ENCODE results near the gene LPIN2.

Gene LPIN2

GRCh38 chr18:3014503-3015203 lies 1.7 kb upstream of the LPIN2 start:
- Mint-ChIP-seq H3K4me1 (peaks cover 75% of the 10 kb centered on the region), H3K9me3 (peaks cover 4% of the 10 kb centered on the region), H3K27ac (peak overlapping the region; percentile 60), H3K36me3 (ENCODE audit: low read depth) (peaks cover 19% of the 10 kb centered on the region), H3K27me3 (ENCODE audit: low read depth, poor library complexity) (peaks cover 6% of the 10 kb centered on the region), H3K4me3 (peak overlapping the region; percentile 3)
- TF ChIP-seq CTCF (IDR thresholded peaks at IDR 0.05): no peak
- DNase-seq: no peak

GRCh38 chr18:3012136-3013023 lies 564 bp downstream of the LPIN2 start:
- Mint-ChIP-seq H3K36me3 (ENCODE audit: low read depth) (peaks cover 41% of the 10 kb centered on the region), H3K27ac (peak overlapping the region; percentile 97), H3K27me3 (ENCODE audit: low read depth, poor library complexity) (peaks cover 3% of the 10 kb centered on the region), H3K9me3 (peaks cover 15% of the 10 kb centered on the region), H3K4me3 (peak overlapping the region; percentile 97), H3K4me1 (peaks cover 64% of the 10 kb centered on the region)
- TF ChIP-seq CTCF (IDR thresholded peaks at IDR 0.05): no peak
- DNase-seq: peak; percentile 72

GRCh38 chr18:3010086-3010485 lies 2.9 kb downstream of the LPIN2 start:
- H3K27ac Mint-ChIP-seq: peak overlapping the region; percentile 88
- H3K9me3 Mint-ChIP-seq: peaks cover 28% of the 10 kb centered on the region
- H3K27me3 Mint-ChIP-seq (ENCODE audit: low read depth, poor library complexity): peaks cover 3% of the 10 kb centered on the region
- no peak for TF ChIP-seq CTCF (IDR thresholded peaks at IDR 0.05)
- H3K36me3 Mint-ChIP-seq (ENCODE audit: low read depth): peaks cover 59% of the 10 kb centered on the region
- DNase-seq: no peak
- H3K4me3 Mint-ChIP-seq: peak overlapping the region; percentile 97
- peaks cover 42% of the 10 kb centered on the region for H3K4me1 Mint-ChIP-seq

GRCh38 chr18:3008541-3008940 lies 4.4 kb downstream of the LPIN2 start:
- Mint-ChIP-seq H3K27ac (no peak overlapping the region), H3K4me3 (no peak overlapping the region), H3K36me3 (ENCODE audit: low read depth) (peaks cover 75% of the 10 kb centered on the region), H3K27me3 (ENCODE audit: low read depth, poor library complexity) (peaks cover 3% of the 10 kb centered on the region), H3K4me1 (peaks cover 32% of the 10 kb centered on the region), H3K9me3 (peaks cover 43% of the 10 kb centered on the region)
- no peak for TF ChIP-seq CTCF (IDR thresholded peaks at IDR 0.05)
- DNase-seq: no peak

GRCh38 chr18:3007491-3007890 lies 5.5 kb downstream of the LPIN2 start:
- H3K4me3 Mint-ChIP-seq: no peak overlapping the region
- no peak for DNase-seq
- H3K4me1 Mint-ChIP-seq: peaks cover 29% of the 10 kb centered on the region
- no peak for TF ChIP-seq CTCF (IDR thresholded peaks at IDR 0.05)
- peaks cover 54% of the 10 kb centered on the region for H3K9me3 Mint-ChIP-seq
- peaks cover 85% of the 10 kb centered on the region for H3K36me3 Mint-ChIP-seq (ENCODE audit: low read depth)
- no peak overlapping the region for H3K27ac Mint-ChIP-seq
- peaks cover 3% of the 10 kb centered on the region for H3K27me3 Mint-ChIP-seq (ENCODE audit: low read depth, poor library complexity)
